ENCODE measurements around the gene KRT8. TPM values are rescaled to one million over a fixed set of nuclear protein-coding genes. Genes with fewer than 3 reads are reported as not detected.

Gene KRT8
- total and polyA plus RNA-seq, 4 donors: 150 to 639 (median 482) TPM

DNA sequence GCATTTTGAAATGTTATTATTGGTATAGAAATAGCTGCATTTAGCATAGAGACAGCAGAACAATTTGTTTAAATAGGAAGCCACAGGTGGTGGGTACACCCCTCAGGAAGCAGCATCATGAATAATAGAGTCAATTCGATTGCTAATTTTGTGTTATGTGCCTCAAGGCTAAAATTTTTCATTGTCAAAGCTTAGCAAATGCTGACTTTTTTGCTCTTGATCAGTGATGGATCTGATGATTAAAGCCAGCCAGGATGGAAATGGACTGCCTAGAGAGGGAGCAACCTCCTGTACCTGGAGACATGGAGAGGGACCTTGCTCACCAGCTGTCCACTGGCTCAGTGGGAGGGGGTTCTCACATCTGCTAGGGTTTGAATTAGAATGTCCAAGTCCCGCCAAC is 4.5 kb upstream of the KRT8 start:
- TF ChIP-seq, protein P1, sequence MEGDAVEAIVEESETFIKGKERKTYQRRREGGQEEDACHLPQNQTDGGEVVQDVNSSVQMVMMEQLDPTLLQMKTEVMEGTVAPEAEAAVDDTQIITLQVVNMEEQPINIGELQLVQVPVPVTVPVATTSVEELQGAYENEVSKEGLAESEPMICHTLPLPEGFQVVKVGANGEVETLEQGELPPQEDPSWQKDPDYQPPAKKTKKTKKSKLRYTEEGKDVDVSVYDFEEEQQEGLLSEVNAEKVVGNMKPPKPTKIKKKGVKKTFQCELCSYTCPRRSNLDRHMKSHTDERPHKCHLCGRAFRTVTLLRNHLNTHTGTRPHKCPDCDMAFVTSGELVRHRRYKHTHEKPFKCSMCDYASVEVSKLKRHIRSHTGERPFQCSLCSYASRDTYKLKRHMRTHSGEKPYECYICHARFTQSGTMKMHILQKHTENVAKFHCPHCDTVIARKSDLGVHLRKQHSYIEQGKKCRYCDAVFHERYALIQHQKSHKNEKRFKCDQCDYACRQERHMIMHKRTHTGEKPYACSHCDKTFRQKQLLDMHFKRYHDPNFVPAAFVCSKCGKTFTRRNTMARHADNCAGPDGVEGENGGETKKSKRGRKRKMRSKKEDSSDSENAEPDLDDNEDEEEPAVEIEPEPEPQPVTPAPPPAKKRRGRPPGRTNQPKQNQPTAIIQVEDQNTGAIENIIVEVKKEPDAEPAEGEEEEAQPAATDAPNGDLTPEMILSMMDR (IDR thresholded peaks at IDR 0.05; ENCODE audit: control extremely low read depth, extremely low read depth): no peak
- Histone ChIP-seq H3K36me3 (ENCODE audit: control insufficient read depth in 4 of 4, insufficient read depth in 4 of 4, low read length in 4 of 4) (no peaks in the 10 kb centered on the region), H3K27me3 (ENCODE audit: control insufficient read depth in 3 of 3, insufficient read depth in 3 of 3, low read length in 2 of 3) (no peaks in the 10 kb centered on the region), H3K4me3 (no peak overlapping the region), H3K9me3 (ENCODE audit: control insufficient read depth in 4 of 4, insufficient read depth in 3 of 4, low read length in 3 of 4) (no peaks in the 10 kb centered on the region), H3K4me1 (ENCODE audit: control insufficient read depth in 5 of 5, insufficient read depth in 5 of 5, low read length in 5 of 5) (peaks cover 0 to 28% (median 4%) of the 10 kb centered on the region in 5 donors), H3K9ac (ENCODE audit: insufficient read depth in 1 of 2, low read length in 2 of 2) (no peak overlapping the region), H3K27ac (ENCODE audit: low read depth in 1 of 2, low read length in 1 of 2) (no peak overlapping the region)
- ATAC-seq (ENCODE audit: insufficient read depth, low FRiP score): no peak
- no peak for DNase-seq
- 68 to 69% methylated on average over 2 of the region's 2 CpGs for WGBS, 2 donors

DNA sequence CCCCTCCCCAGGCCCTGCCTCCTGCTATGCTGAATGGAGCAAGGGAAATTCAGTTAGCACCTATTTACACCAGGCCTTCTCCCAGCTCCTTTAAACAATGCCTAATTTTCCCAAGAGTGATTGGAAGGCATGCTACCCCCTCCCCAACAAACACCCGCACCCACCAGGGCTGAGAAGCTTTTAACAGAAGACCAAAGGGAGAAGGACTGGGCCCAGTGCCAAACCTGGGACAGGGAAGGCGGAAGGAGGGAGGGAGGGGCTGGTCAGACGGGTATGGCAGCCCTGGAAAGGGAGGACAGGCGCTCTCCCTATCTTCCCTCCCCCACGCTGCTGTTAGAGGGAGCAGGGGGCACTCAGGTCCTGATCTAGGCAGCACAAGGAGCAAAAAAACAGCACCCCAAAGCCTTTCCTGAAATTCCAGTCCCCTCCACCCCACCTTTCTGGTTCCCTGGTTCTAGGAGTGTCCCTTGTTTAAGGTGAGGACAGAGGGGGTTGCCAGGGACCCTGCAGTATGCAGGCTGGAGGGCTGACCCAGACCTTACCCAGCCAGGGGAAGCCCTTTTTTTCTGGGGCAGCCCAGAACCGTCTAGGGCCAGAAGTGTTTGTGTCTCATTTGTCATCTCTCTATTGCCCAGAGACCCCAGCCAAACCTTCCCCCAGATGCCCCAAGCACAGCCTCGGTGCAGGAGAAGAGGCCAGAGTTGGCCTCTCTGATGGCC is 2.4 kb upstream of the KRT8 start:
- peaks cover 0 to 33% (median 4%) of the 10 kb centered on the region in 5 donors for H3K4me1 ChIP-seq (ENCODE audit: control insufficient read depth in 5 of 5, insufficient read depth in 5 of 5, low read length in 5 of 5)

DNA sequence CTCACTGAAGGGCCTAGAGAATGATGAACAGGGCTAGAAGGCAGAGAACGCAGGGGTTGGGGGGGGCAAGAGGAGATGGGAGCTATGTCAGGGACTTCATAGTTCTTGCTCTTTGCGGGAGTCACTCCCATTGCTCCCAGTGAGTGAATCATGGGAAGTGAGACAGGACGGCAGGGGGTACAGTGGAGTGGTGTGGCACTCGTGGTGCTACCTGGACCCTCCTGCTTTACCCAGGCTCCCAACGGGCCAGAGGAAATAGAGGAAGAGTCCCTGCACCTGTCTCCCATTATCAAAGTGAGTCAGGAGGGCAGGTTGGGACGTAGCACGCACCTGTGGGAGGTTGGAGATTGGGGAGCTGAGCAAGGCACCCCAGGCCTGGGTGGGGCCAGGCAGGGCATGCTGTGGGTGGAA is 1.3 kb upstream of the KRT8 start:
- WGBS, 2 donors: 86 to 87% methylated on average over 7 of the region's 7 CpGs
- TF ChIP-seq, protein P1 (IDR thresholded peaks at IDR 0.05; ENCODE audit: control extremely low read depth, extremely low read depth): no peak
- no peak overlapping the region for H3K9ac ChIP-seq (ENCODE audit: insufficient read depth in 1 of 2, low read length in 2 of 2)
- peaks cover 0 to 33% (median 4%) of the 10 kb centered on the region in 5 donors for H3K4me1 ChIP-seq (ENCODE audit: control insufficient read depth in 5 of 5, insufficient read depth in 5 of 5, low read length in 5 of 5)
- ATAC-seq (ENCODE audit: insufficient read depth, low FRiP score) (no peak), DNase-seq (no peak)
- H3K9me3 ChIP-seq (ENCODE audit: control insufficient read depth in 4 of 4, insufficient read depth in 3 of 4, low read length in 3 of 4): no peaks in the 10 kb centered on the region
- peak overlapping the region in 1 of 2 donors; percentile 87 for H3K27ac ChIP-seq (ENCODE audit: low read depth in 1 of 2, low read length in 1 of 2)
- no peaks in the 10 kb centered on the region for H3K27me3 ChIP-seq (ENCODE audit: control insufficient read depth in 3 of 3, insufficient read depth in 3 of 3, low read length in 2 of 3)
- no peak overlapping the region for H3K4me3 ChIP-seq
- H3K36me3 ChIP-seq (ENCODE audit: control insufficient read depth in 4 of 4, insufficient read depth in 4 of 4, low read length in 4 of 4): no peaks in the 10 kb centered on the region

More for the DNA sequence above, 2.4 kb upstream of the KRT8 start:
- Histone ChIP-seq H3K9me3 (ENCODE audit: control insufficient read depth in 4 of 4, insufficient read depth in 3 of 4, low read length in 3 of 4) (no peaks in the 10 kb centered on the region), H3K36me3 (ENCODE audit: control insufficient read depth in 4 of 4, insufficient read depth in 4 of 4, low read length in 4 of 4) (no peaks in the 10 kb centered on the region), H3K4me3 (no peak overlapping the region), H3K27ac (ENCODE audit: low read depth in 1 of 2, low read length in 1 of 2) (peak overlapping the region in 1 of 2 donors; percentile 87), H3K27me3 (ENCODE audit: control insufficient read depth in 3 of 3, insufficient read depth in 3 of 3, low read length in 2 of 3) (no peaks in the 10 kb centered on the region), H3K9ac (ENCODE audit: insufficient read depth in 1 of 2, low read length in 2 of 2) (no peak overlapping the region)
- WGBS, 2 donors: 15 to 18% methylated on average over 7 of the region's 7 CpGs
- no peak for ATAC-seq (ENCODE audit: insufficient read depth, low FRiP score)
- DNase-seq: peak; percentile 79 to 85 (median 81)
- TF ChIP-seq, protein P1 (IDR thresholded peaks at IDR 0.05; ENCODE audit: control extremely low read depth, extremely low read depth): no peak

Data from lung (tissue), 12 donors.